AG20443 (cell line): ENCODE measurements around the gene SLC25A24.
"Not testable (repeated sequence)": the region's sequence is repeated elsewhere in the genome, so short reads cannot be mapped to it uniquely, and the experiment has no call there.

Experiments used
- DNase-seq: peaks from one replicate; pipeline ENCODE4 v3.0.0; 2012; ENCODE audit warnings: low spot score, mixed read lengths

Gene SLC25A24

DNA sequence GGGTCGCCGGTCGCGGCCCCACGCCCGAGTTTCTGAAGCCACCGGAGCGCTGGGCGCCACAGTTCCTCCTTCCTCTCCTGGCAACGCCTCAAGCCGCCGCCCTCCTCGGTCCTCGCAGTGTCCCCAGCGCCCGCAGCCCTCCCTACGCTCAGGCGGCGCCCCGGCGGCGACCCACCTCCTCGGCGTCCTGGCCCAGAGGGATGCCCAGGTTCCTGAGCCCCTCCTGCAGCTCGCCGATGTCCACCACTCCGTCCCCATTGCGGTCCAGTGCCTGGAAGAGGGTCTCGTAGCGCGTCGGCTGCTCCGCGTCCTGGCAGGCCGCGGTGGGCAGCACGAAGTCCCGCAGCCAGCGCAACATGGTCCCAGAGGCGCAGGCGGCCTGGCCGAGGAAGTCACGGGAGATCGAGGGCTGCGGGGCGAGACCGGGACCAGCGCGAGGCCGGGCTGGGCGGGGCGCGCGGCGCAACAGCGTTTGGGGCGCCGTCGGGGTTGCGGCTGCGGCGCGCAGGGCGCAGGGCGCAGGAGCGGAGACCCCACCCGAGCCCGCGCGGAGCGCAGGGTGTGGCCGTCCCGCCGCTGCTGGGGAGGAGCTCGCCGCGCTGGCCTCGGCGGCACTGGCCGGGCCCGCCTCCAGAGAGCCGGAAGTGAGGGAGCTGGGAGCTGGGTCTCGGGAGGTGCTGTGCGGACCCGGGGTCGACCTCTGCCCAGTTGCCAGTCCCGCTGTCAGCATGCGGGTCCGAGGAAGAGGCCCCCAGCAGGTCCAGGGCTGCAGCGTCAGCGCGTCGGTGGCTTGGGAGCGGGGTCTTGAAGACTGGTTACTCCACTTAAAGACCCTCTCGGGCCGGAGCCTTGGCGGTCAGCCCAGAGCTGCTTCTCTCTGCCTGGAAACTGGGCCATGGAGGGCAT, at the start of gene SLC25A24:
Gene SLC25A24 (minus strand): TSS at position 563 of the 906 bp plus-strand sequence. CDS start 205 bp downstream, at position 358.
- peak; percentile 98 for DNase-seq

DNA sequence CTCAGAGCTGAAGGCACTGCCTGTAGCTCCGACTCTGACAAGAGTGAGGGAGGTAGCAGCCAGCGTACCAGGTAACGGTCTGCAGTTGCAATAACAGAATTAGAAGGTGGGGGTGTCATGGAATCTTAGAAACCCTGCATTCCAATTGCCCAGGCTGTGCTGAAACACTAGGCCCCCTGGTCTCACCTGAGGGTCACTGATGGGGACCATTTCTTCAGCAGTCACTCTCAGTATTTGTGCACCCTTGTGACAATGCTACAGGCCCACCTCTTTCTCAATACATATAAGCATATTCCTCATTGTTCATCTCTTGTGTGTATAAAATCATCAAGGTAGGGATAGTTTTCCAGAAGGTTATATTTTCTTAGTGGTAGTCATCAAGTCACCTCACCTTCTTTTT, 43.8 kb upstream of the SLC25A24 start, which contains the start of gene NBPF4:
Gene NBPF4 (minus strand): TSS at position 101 of the 400 bp plus-strand sequence. CDS start 315 bp downstream, outside the sequence.
- not testable (repeated sequence) for DNase-seq

DNA sequence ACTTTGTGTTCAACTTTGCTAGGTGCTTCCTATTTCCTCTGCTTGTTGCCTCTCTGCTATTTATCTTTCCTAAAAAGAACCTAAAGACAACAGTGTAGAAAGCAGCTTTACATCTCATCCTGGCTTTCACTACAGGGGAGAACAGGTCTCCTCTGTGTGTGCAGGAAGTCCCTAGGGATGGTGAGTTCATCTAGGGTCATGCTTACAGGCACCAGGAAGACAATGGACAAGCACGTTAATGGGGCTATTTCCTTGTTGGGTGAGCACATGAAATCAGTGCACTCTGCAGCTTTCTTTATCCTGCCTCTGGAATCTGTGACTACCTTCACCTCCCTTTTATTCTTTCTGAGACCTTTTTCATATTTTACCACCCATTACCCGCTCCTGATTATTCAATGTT, 39.3 kb upstream of the SLC25A24 start:
- not testable (repeated sequence) for DNase-seq

DNA sequence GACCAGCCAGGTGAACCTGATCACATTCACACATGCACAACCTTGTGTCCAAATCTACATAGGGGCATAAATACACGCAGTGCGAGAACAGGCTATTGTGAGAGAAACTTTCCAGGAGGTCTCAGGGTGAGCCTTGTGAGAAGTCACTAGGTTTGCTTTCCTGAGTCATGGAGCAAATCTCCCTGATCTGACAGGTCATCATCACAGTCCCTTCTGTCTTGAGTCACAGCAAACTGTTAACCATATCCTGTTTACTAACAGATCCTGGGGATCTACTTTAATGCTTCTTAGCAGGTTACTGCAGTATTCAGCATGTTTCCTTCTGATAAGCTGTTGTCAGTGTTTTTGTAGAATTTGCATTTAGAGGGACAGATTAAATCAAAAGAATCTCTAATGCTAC, 35.2 kb upstream of the SLC25A24 start:
- DNase-seq = not testable (repeated sequence)

DNA sequence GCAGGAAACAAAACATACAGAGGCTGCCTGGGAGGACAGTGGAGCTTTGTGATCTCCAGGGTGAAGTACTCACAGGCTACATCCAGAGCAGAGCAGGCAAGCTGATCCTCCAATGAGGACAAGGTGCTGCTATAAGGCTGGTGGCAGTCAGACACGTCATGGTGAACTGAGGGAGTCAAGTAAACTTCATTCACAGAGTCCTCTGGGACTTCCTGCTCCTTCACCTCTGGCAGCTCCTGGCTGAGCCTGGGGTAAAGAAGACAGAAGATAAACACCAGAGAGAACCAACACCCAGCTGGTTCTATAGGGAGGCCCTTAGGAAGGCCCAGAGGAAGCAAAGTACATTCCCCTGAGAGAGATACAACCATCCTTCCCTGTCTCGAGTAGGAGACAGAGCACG, 32.0 kb upstream of the SLC25A24 start:
- not testable (repeated sequence) for DNase-seq

DNA sequence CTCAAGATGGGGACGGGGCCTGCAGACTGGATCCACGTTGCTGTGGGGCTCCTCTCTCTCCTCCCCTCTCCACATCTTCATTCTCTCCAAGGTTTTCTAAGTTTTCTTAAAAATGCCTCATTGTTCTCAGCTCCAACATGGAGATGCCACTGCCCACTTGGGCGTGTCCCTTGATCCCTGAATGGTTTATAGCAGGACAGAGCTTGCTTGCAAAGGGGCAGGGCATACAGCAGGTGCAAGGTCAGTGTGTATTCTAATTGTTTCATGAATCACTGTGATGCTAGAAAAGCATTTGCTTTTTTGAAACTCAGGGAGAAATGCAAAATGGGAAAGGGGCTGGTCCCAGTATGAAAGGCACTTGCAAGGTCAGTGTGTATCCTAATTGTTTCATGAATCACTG, 29.8 kb upstream of the SLC25A24 start:
- DNase-seq = not testable (repeated sequence)

DNA sequence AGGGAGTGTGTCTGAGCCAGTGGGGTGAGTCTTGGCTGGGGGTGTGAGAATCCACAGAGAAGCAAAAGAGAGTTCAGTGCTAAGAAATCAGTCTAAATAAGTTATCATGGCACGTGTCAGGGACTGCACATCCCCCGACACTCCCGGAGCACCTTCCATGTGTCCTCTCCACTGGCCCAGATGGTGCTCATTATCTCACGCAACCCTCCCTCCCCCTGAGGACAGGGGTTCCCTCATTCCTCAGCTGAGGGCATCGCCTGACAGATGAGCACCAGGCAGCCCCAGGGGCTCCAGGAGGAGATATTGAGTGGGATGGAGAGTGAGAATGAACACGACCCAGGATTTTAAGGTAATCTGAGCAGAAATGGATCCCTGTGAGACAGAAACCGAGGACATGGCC, 27.6 kb upstream of the SLC25A24 start:
- DNase-seq = not testable (repeated sequence)

DNA sequence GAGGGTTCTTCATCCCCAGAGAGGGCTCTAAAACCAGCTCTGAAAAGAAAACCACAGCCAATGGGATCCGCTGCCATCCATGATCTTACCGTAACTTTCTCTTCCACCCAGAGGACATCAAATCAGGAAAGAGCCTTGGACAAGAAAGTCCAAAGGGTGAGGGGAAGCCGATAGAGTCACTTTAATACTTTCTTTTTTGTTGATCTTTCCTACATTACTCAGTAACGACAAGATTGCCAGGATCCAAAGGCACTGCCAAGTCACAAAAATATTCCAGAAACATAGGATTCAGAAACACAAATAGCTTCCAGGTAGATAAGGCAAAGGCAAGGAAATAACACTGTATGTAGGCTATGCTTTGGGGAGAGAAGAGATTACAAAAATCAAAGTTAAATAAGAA, 26.7 kb upstream of the SLC25A24 start:
- not testable (repeated sequence) for DNase-seq

DNA sequence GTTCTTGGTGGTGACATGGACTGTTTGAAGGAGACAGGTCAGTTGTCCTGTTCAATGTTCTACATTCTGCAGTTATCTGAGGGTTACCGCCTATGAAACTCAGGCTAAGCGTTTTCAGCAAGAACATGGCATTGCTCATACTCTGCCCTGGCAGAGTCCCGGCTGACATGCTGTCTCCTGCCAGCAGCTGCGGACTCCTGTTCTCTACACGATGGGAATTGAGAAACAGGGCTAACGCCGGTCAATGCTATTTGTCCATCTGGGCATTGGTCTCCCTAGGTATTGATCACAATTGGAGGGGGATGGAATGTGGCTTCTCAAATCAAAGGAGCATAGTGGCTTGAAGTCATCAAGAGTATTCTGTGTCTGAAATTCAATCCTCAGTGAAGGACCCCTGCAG, 23.1 kb upstream of the SLC25A24 start:
- DNase-seq = not testable (repeated sequence)

DNA sequence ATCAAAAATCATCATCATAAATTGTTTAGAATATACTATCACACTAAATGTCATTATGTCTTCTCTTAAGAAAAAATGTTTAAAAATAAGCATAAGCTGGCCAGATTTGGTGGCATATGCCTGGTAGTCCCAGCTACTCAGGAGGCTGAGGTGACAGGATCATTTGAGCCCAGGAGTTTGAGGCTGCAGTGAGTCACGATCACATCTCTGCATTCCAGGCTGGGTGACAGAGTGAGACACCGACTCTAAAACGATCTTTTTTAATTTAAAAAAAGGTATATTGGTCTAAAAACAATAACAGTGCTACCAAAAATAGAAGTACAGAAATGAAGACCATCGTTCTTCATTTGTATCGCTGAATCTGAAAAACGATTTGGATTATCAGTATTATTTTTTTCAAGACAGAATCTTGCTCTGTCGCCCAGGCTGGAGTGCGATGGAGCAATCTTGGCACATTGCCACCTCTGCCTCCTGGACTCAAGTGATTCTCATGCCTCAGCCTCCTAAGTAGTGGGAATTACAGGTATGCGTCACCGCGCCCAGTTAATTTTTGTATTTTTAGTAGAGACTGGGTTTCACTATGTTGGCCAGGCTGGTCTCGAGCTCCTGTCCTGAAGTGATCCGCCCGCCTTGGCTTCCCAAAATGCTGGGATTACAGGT, 17.5 kb upstream of the SLC25A24 start:
- not testable (repeated sequence) for DNase-seq

DNA sequence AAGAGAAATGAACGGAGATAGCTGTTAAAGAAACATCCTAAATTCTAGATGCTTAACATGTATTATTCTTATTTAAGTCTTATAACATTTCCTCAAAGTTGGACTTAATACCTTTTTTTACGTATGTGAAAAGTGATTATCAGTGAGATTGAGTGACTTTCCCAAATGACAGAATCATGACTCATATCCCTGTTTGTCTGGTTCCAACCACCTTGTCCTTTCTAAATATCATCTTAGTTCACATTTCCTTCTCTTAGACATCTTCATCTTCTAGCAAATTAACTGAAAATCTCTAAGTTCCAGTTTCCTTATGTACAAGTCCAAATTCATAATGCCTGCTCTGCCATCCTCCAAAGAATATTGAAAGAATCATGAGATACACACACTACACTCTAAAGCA, 16.9 kb upstream of the SLC25A24 start:
- DNase-seq = not testable (repeated sequence)

DNA sequence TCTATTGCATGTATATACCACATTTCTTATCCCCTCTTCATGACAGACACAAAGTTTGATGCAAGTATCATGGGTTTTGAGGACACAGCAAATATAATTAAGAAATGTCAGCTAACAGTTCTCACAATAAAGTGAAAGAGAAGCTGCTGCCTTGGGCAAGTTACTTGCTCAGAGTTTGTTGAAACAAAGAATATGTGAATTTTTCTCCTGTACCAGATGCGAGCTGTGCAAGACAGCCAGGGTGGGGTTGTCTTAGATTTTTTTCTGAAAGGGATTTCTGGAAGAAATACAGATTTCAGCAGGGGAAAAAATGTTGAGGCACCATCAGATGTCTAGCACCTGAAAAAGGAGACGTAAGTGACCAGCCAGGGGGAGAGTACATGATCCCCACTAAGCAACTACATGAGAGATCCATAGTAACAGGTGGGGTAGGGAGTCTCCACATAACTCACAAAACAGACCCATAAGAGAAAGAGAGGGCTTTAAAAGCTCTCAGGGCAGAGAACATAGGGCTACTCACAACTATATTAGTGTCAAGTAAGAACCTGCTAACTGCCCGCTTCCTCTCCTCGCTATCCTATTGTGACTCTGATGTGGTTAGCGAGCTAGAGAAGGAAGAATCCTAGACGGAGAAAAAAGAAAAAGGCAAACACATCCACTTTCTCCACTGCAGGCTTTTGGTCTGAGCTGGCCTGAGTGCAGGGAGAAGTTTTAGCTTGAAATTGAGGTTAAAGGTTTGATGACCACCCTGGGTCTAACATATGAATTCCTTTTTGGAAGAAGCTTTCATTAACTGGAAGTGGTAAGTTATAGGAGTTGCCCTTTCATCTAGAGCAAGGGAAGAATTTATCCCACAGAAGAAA, 16.1 kb upstream of the SLC25A24 start:
- not testable (repeated sequence) for DNase-seq

DNA sequence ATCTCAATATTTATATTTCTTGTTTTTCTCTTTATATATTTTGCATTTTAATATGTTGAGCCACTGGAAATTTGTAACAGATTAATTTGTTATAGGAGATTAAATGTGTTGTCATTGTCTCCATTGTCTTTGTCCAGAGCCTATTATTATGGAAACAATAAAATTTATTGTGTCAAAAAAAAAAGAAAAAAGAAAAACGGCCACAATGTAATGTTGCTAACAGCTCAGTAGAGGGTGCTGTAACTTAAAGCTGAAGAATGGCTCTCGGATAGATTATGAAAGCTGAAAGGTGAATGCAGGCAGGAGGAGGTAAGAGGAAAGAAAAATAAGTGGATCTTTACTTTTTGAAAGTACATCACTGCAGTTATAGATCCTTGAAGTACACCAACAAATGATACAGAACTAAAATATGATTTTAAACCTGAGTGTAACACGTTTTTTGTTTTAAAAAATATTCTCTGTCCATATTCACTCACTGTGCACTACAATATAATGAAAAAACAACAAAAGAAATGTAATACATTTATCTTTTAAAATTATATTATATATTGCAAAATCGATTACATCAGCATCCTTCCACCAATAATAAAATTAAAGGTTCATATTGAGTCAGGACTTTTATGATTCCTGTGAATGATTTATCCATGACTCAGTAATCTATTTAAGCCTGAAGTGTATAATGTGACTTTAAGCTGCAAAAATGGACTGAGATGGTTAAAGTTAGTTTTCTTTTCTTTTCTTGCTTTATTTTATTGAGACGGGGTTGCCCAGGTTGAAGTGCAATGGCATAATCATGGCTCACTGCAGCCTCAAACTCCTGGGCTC, 14.7 kb upstream of the SLC25A24 start:
- DNase-seq = not testable (repeated sequence)

DNA sequence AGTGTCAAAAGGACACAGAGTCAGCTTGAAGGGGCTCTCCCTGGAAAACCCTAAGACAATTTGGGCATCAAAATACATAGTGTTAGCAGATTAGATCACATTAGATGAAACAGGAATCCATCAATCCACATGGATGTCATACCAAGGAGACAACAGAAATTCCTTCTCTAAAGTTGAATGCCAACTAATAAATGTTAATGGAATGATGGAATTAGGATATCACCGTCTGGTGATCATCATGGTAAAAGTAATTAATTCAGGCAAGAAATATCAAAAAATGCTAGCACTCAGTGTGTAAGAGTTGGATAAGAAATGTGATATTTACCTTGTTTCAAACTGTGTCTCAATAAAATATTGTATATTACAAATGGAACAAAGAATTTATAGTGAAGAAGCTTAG, 10.9 kb upstream of the SLC25A24 start:
- no peak for DNase-seq

DNA sequence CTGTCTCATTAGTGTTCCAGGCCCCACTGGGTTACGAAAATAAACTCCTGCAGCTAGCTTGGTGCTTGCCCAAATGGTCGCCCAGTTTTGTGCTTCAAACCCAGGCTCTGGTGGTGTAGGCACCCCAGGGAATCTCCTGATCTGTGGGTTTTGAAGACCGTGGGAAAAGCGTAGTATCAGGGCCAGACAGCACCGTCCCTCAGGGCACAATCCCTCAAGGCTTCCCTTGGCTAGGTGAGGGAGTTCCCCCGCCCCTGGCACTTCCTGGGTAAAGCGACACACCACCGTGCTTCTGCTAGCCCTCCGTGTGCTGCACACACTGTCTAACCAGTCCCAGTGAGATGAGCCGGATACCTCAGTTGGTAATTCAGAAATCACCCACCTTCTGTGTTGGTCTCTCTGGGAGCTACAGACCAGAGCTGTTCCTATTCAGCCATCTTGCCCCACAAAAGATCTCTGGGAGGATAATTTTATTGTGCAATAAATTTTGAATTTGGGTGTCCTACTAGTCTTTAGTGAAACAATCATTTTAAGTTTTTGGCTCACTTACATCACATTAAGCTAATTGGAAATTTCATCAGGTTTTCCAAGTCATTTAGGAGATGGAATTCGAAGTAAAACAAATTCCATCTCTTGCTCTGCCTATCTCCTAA, 9.4 kb upstream of the SLC25A24 start:
- DNase-seq = no peak

DNA sequence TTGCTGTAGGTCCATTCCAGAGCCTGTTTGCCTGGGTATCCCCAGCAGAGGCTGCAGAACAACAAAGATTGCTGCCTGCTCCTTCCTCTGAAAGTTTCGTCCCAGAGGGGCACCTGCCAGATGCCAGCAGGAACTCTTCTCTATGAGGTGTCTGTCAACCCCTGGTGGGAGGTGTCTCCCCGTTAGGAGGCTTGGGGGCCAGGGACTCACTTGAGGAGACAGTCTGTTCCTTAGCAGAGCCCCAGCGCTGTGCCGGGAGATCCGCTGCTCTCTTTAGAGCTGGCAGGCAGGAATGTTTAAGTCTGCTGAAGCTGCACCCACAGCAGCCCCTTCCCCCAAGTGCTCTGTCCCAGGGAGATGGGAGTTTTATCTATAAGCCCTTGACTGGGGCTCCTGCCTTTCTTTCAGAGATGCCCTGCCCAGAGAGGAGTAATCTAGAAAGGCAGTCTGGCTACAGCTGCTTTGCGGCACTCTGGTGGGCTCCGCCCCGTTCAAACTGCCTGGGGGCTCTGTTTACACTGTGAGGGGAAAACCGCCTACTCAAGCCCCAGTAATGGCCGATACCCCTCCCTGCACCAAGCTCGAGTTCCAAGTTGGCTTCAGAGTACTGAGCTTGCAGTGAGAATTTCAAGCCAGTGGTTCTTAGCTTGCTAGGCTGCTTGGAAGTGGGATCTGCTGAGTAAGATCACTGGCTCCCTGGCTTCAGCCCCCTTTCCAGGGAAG, 8.7 kb upstream of the SLC25A24 start:
- DNase-seq = no peak

DNA sequence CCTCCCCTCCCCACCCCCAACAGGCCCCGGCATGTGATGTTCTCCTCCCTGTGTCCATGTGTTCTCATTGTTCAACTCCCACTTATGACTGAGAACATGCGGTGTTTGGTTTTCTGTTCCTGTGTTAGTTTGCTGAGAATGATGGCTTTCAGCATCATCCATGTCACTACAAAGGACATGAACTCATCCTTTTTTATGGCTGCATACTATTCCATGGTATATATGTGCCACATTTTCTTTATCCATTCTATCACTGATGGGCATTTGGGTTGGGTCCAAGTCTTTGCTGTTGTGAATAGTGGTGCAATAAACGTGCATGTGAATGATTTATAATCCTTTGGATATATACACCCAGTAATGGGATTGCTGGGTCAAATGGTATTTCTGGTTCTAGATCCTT, 3.4 kb upstream of the SLC25A24 start:
- DNase-seq = not testable (repeated sequence)

DNA sequence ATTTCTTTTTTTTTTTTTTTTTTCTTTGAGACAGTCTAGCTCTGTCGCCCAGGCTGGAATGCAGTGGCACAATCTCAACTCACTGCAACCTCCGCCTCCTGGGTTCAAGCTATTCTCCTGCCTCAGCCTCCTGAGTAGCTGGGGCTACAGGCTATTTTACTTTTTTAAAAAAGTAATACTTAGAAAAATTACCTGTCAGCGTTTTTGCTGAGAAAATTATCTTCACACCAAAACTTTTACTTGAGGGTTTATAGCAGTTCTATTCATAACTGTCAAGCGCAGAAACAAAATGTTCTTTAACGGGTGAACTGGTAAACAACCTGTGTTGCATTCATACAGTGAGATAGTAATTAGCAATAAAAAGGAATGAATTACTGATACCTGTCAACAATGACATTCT, 1.5 kb upstream of the SLC25A24 start:
- no peak for DNase-seq

DNA sequence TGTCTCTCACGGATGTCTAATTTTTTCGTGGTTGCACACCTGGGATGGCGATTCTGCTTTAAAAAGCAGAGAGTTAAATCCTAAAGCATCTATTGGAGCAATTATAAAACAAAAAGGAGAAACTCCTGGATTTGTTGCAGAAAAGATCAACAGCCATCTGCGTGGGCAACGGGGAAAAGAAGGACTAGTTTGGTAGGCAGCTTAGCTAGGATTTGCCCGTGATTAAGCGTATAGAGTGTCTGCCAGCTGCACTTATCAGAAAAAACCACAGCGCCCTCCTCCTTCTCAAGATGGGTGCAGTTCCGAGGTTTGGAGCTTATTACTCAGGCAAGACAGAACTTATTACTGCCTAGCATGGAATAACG, 526 bp upstream of the SLC25A24 start:
- DNase-seq = peak; percentile 70

DNA sequence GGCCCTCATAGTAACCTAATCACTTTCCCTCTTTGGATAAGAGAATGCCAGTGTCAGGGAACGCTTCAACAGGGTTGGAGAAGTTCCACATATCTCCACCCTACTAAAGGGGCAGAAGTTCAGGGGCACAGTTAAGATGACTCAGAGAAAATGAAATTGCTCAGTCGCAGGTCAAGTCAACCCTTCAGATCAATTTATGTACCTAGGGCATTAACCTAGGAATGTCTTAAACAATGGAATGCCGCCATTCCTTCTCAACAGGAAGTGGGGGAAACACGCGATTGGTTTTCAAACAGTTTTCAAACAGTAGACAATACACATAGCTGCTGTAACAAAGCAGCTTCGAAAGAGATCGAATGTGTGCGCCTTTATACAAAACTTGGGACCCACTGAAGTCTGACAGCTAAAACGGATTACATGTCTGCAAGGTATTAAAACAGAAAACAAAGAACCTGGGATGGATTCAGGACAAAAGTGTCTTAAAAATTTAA, 897 bp downstream of the SLC25A24 start:
- peak; percentile 36 for DNase-seq
